ENCODE measurements around the gene DUSP11. TPM values are rescaled to one million over a fixed set of nuclear protein-coding genes. Genes with fewer than 3 reads are reported as not detected.

Gene DUSP11
- polyA plus RNA-seq, 1 donor from 2014 or later, result 35.2 TPM

Other genes with a start within 250 kb of the DUSP11 start
- not detected in 2 replicates for gene NAT8, start 137.7 kb downstream of the DUSP11 start, polyA plus RNA-seq
- 152 and 162 TPM in 2 replicates for gene TPRKB, start 42.8 kb downstream of the DUSP11 start, polyA plus RNA-seq
- gene C2orf78, start 4.1 kb upstream of the DUSP11 start, polyA plus RNA-seq, result not detected in 2 replicates
- gene STAMBP, start 48.9 kb upstream of the DUSP11 start, polyA plus RNA-seq, result 62.5 and 69.1 TPM in 2 replicates
- 0.67 and 1.6 TPM in 2 replicates for gene ACTG2, start 112.9 kb upstream of the DUSP11 start, polyA plus RNA-seq
- gene DGUOK, start 146.8 kb upstream of the DUSP11 start, polyA plus RNA-seq, result 168 and 188 TPM in 2 replicates
- 18.2 and 19.6 TPM in 2 replicates for gene TET3, start 204.8 kb upstream of the DUSP11 start, polyA plus RNA-seq

Measured in neural cell (in vitro differentiated cells).